H1 (cell line): ENCODE measurements around the gene ITGA3. TPM values are rescaled to one million over a fixed set of nuclear protein-coding genes. Genes with fewer than 3 reads are reported as not detected.

Source experiments
- BRCA1 ChIP-seq: IDR thresholded peaks from 2 replicates; pipeline ENCODE4 v1.6.1; 2012; ENCODE audit warnings: low read depth, low read length, improper control_type of control experiment
- EGR1 ChIP-seq: IDR thresholded peaks from 2 replicates; pipeline ENCODE4 v1.6.1; 2011; ENCODE audit warnings: low read depth, low read length, borderline replicate concordance
- EZH2 ChIP-seq: fragments of 200-600 bp; sonication (generic); IDR thresholded peaks from 2 replicates; pipeline ENCODE4 v1.7.1; 2012; ENCODE audit warnings: low read depth, mild to moderate bottlenecking, moderate library complexity, low read length, inconsistent platforms; ENCODE audit not compliant: severe bottlenecking
- RAD21 ChIP-seq, 2 experiments: IDR thresholded peaks in 1 of 2; conservative IDR thresholded peaks in 1 of 2; 2 replicates each; pipeline ENCODE4 v1.6.1; 2011; ENCODE audit warnings: low read depth in 2 of 2, low read length in 2 of 2, improper control_type of control experiment in 1 of 2, inconsistent platforms in 1 of 2, mild to moderate bottlenecking in 1 of 2, moderate library complexity in 1 of 2
- RNF2 ChIP-seq: fragments of 200-900, 300-1000 bp; sonication (generic); IDR thresholded peaks from 2 replicates; pipeline ENCODE4 v1.7.1; 2016; ENCODE audit warnings: borderline replicate concordance, low read depth, mild to moderate bottlenecking, antibody characterized with exemption, low read length; ENCODE audit not compliant: poor library complexity, severe bottlenecking; ENCODE audit errors: missing control alignments
- SAP30 ChIP-seq: fragments of 300-600 bp; sonication (generic); IDR thresholded peaks from 2 replicates; pipeline ENCODE4 v1.7.1; 2012; ENCODE audit warnings: low read length, moderate library complexity, mild to moderate bottlenecking, inconsistent platforms; ENCODE audit not compliant: insufficient read depth, insufficient replicate concordance
- polyA plus RNA-seq, 7 experiments: library from polyadenylated mRNA; depleted of rRNA in 3 of 7; stranded (reverse) in 5 of 7; unstranded in 2 of 7; fragments of >200 nt in 5 of 7; fragments of 200-250 nt in 2 of 7; gene quantifications; 1 replicate in 5 of 7; 2 replicates in 1 of 7; 4 replicates in 1 of 7; pipeline versions ENCODE4 v1.2.1 to v1.2.3, GENCODE V29; 2011 to 2013; ENCODE audit warnings: missing spikeins in 2 of 7, mixed read lengths in 2 of 7
- total RNA-seq: library from RNA; stranded (reverse); fragmentation: NEBNext Ultra II Directional; extraction: Animal tissue kit (Norgen Biotek cat#: 25700); gene quantifications from 2 replicates; pipeline ENCODE4 v1.2.1, GENCODE V29; 2021
- TF ChIP-seq, protein P1 (sequence below): IDR thresholded peaks from 2 replicates; pipeline ENCODE4 v1.6.1; 2012; ENCODE audit warnings: low read length, inconsistent platforms
- TF ChIP-seq, protein P2 (sequence below): IDR thresholded peaks from 2 replicates; pipeline ENCODE4 v1.6.1; 2012; ENCODE audit warnings: inconsistent platforms

ITGA3 gene
- total and polyA plus RNA-seq, 2 of the 8 experiments (the other 6 are each of a cell fraction or from before 2014, with no cell fraction given) = 24.0 to 24.2 TPM

DNA sequence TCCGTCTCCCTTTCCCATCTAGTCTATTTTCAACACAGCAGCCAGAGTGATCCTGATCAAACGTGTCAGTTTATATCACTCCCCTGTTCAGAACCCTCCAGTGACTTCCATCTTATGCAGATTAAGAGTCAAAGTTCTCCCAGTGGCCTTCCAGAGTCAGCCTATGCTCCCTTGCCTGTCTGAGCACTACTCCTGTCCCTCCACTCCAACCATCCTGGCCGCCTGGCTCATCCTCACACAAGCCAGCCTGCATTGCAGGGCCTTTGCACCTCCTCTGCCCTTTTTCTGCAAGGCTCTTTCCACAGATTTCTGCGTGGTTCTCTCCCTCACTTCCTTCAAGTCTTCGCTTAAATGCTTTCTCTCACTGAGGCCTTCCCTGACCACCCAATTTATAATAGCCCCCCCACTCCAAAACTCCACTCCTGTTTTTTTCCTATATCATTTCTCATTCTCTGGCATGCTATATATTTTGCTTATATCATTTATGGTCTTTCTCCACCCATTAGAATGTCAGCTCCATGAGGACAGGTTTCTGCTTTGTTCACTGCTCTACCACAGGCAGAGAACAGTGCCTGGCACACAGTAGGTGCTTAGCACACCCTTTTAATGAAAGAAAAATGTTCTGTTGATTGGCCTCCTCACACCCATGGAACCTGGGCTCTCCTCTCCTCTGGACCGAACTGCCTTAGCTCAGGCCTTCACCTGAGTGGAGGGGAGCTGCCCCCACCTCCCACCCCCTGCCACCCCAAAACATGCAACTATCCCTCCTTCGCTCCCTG is 64.8 kb downstream of the ITGA3 start (continued):
- TF ChIP-seq SAP30 (no peak), RNF2 (no peak), EZH2 (no peak), RAD21 (IDR thresholded peaks at IDR 0.05 in 1 of 2, conservative IDR thresholded peaks at IDR 0.05 in 1 of 2; ENCODE audit: low read depth in 2 of 2, low read length in 2 of 2) (no peak), BRCA1 (no peak), EGR1 (no peak)
- TF ChIP-seq, protein P1, sequence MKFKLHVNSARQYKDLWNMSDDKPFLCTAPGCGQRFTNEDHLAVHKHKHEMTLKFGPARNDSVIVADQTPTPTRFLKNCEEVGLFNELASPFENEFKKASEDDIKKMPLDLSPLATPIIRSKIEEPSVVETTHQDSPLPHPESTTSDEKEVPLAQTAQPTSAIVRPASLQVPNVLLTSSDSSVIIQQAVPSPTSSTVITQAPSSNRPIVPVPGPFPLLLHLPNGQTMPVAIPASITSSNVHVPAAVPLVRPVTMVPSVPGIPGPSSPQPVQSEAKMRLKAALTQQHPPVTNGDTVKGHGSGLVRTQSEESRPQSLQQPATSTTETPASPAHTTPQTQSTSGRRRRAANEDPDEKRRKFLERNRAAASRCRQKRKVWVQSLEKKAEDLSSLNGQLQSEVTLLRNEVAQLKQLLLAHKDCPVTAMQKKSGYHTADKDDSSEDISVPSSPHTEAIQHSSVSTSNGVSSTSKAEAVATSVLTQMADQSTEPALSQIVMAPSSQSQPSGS = no peak
- TF ChIP-seq, protein P2, sequence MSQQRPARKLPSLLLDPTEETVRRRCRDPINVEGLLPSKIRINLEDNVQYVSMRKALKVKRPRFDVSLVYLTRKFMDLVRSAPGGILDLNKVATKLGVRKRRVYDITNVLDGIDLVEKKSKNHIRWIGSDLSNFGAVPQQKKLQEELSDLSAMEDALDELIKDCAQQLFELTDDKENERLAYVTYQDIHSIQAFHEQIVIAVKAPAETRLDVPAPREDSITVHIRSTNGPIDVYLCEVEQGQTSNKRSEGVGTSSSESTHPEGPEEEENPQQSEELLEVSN = no peak
- TF ChIP-seq, all 59 proteins: peak for 0
